HepG2 (cell line): Measurements from ENCODE around the gene TPM2. TPM values are rescaled to one million over a fixed set of nuclear protein-coding genes. Genes with fewer than 3 reads are reported as not detected.
A peak's percentile ranks its signal among the peaks of the same experiment; 100 is the strongest.

Experiments
- ATAC-seq: fragments of 200-7000 bp; cut with Tn5 transposase; 3 replicates; pipeline ENCODE4 v1.9.1; 2020; ENCODE audit warnings: mild to moderate bottlenecking, moderate library complexity
- BruUV-seq: library from RNA; stranded (reverse); fragments of 400-500 nt; replicated peaks from 2 replicates; lab custom pipeline; 2021; lab: Mats Ljungman, UMichigan
- CTCF ChIA-PET: fragments of 300-600 bp; formaldehyde crosslinking; extraction: SDS; loops from one replicate; lab custom pipeline; 2021; ENCODE audit warnings: low total read pairs, inconsistent platforms, low intra/inter-chr PET ratio; lab: Yijun Ruan, JAX
- POLR2A ChIA-PET: fragments of 350-600 bp; sonication (Branson Sonifier 250); formaldehyde crosslinking; loops from one replicate; lab custom pipeline; 2020; ENCODE audit warnings: antibody characterized with exemption, inconsistent platforms; lab: Yijun Ruan, JAX
- DNase-seq: peaks from one replicate; pipeline ENCODE4 v3.0.0-alpha.2; 2015; ENCODE audit warnings: low spot score
- FAIRE-seq: peaks from 3 replicates; lab custom pipeline; 2011; peaks lifted over from hg19 to GRCh38; lab: Jason Lieb, UNC
- H2AFZ ChIP-seq: one replicate; pipeline ENCODE4 v1.6.1; 2011; ENCODE audit warnings: low read length, inconsistent platforms
- H3K27ac ChIP-seq: fragments of 300-600 bp; 3 replicates; pipeline ENCODE4 v1.8.0; 2011; ENCODE audit warnings: mixed run types, mild to moderate bottlenecking, mixed read lengths, low read length, inconsistent platforms; ENCODE audit not compliant: insufficient read depth; ENCODE audit errors: extremely low read length
- H3K27me3 ChIP-seq, 2 experiments: fragments of 200-600 bp in 1 of 2; 2 replicates in 1 of 2; 3 replicates in 1 of 2; pipeline versions ENCODE4 v1.6.0 to v1.8.0; 2011; ENCODE audit warnings: low read length in 2 of 2, mild to moderate bottlenecking in 2 of 2, moderate library complexity in 2 of 2, inconsistent platforms in 1 of 2; ENCODE audit not compliant: insufficient read depth in 2 of 2, control insufficient read depth in 1 of 2
- H3K36me3 ChIP-seq, 2 experiments: fragments of 200-600 bp in 1 of 2; replicated peaks in 1 of 2; 2 replicates in 1 of 2; 3 replicates in 1 of 2; pipeline versions ENCODE4 v1.5.1 to v1.8.0; 2011; ENCODE audit warnings: low read length in 2 of 2, inconsistent platforms in 1 of 2; ENCODE audit not compliant: insufficient read depth in 2 of 2, control insufficient read depth in 1 of 2
- H3K4me1 ChIP-seq: 2 replicates; pipeline ENCODE4 v1.5.1; 2012; ENCODE audit warnings: low read length, inconsistent platforms; ENCODE audit not compliant: insufficient read depth
- H3K4me2 ChIP-seq: 2 replicates; pipeline ENCODE4 v1.6.0; 2011; ENCODE audit warnings: low read depth, low read length, inconsistent platforms
- H3K4me3 ChIP-seq, 3 experiments: fragments of 200-600 bp in 1 of 3; sonication (generic), shearing (Covaris generic) in 1 of 3; replicated peaks in 1 of 3; 2 replicates each; pipeline ENCODE4 v1.5.1; 2011 to 2016; ENCODE audit warnings: low read length in 3 of 3, inconsistent platforms in 2 of 3, low read depth in 2 of 3, mild to moderate bottlenecking in 2 of 3, control low read depth in 1 of 3, mixed read lengths in 1 of 3; ENCODE audit not compliant: insufficient read depth in 1 of 3
- H3K79me2 ChIP-seq: one replicate; pipeline ENCODE4 v1.6.1; 2011; ENCODE audit warnings: low read length, inconsistent platforms; ENCODE audit not compliant: insufficient read depth
- H3K9ac ChIP-seq: 2 replicates; pipeline ENCODE4 v1.6.0; 2011; ENCODE audit warnings: mild to moderate bottlenecking, low read depth, low read length, inconsistent platforms; ENCODE audit not compliant: insufficient read depth
- H3K9me3 ChIP-seq: 2 replicates; pipeline ENCODE4 v1.5.1; 2012; ENCODE audit warnings: mild to moderate bottlenecking, low read length
- H4K20me1 ChIP-seq: 2 replicates; pipeline ENCODE4 v1.6.0; 2011; ENCODE audit warnings: inconsistent platforms, mild to moderate bottlenecking, low read length, moderate library complexity; ENCODE audit not compliant: insufficient read depth
- CC2D1A ChIP-seq: sonication (generic); formaldehyde crosslinking; IDR thresholded peaks from 2 replicates; pipeline ENCODE4 v1.8.1; 2023; ENCODE audit warnings: mild to moderate bottlenecking, missing genetic modification reagents
- GATAD2A ChIP-seq: IDR thresholded peaks from 2 replicates; pipeline ENCODE4 v1.6.1; 2016
- GFI1 ChIP-seq: sonication (generic); formaldehyde crosslinking; IDR thresholded peaks from 2 replicates; pipeline ENCODE4 v1.5.0; 2020; ENCODE audit warnings: missing genetic modification reagents, mild to moderate bottlenecking, borderline replicate concordance
- HNF4A ChIP-seq: sonication (generic); formaldehyde crosslinking; IDR thresholded peaks from 2 replicates; pipeline ENCODE4 v1.4.0; 2020; ENCODE audit warnings: missing genetic modification reagents
- KAT2B ChIP-seq: fragments of 150-350 bp; IDR thresholded peaks from 2 replicates; pipeline ENCODE4 v1.6.1; 2014; ENCODE audit warnings: low read depth, low read length, borderline replicate concordance
- ZFP90 ChIP-seq: sonication (generic); formaldehyde crosslinking; IDR thresholded peaks from 2 replicates; pipeline ENCODE4 v1.8.0; 2022; ENCODE audit warnings: missing genetic modification reagents, mild to moderate bottlenecking, inconsistent platforms, borderline replicate concordance
- ZFY ChIP-seq: sonication (generic); formaldehyde crosslinking; IDR thresholded peaks from 2 replicates; pipeline ENCODE4 v1.4.0; 2020; ENCODE audit warnings: missing genetic modification reagents
- ZNF235 ChIP-seq: sonication (generic); formaldehyde crosslinking; IDR thresholded peaks from 2 replicates; pipeline ENCODE4 v1.8.1; 2023; ENCODE audit warnings: mild to moderate bottlenecking, missing genetic modification reagents, borderline replicate concordance
- ZNF572 ChIP-seq: sonication (generic); formaldehyde crosslinking; IDR thresholded peaks from 2 replicates; pipeline ENCODE4 v1.5.1; 2020; ENCODE audit warnings: mild to moderate bottlenecking, missing genetic modification reagents
- ZNF776 ChIP-seq: sonication (generic); formaldehyde crosslinking; IDR thresholded peaks from 2 replicates; pipeline ENCODE4 v1.4.0; 2020; ENCODE audit warnings: mild to moderate bottlenecking, missing genetic modification reagents
- WGBS: methylation state at CpG from one replicate; pipeline ENCODE4 v1.1.6; 2017; ENCODE audit warnings: low lambda C conversion rate; 5-methylcytosine and 5-hydroxymethylcytosine counted together
- in situ Hi-C: cut with HindIII; loops from 2 replicates; pipeline ENCODE4 v1.10.0; 2017; ENCODE audit warnings: low pct_unique_long_range_greater_than_20kb; ENCODE audit not compliant: extremely low pct_ligation_motif_present
- intact Hi-C: fragments of 100-400 bp; cut with micrococcal nuclease; formaldehyde crosslinking; loops from one replicate; pipeline ENCODE4 v1.10.0; 2022; ENCODE audit not compliant: unreplicated experiment
- polyA plus RNA-seq, 8 experiments: library from polyadenylated mRNA; depleted of rRNA in 3 of 8; stranded (reverse) in 7 of 8; unstranded in 1 of 8; fragments of >200 nt; fragmentation: Illumina TruSeq in 4 of 8; extraction: Trizol in 4 of 8; gene quantifications; 2 replicates each; pipeline versions ENCODE4 v1.2.1 to v1.2.3, GENCODE V29; 2011 to 2016; ENCODE audit warnings: low read depth in 4 of 8, missing spikeins in 1 of 8, mixed read lengths in 1 of 8; ENCODE audit not compliant: insufficient read depth in 1 of 8
- total RNA-seq, 5 experiments: library from RNA; depleted of rRNA; stranded (reverse); fragments of >200 nt; fragmentation: Illumina TruSeq; extraction: Trizol; gene quantifications; 2 replicates each; pipeline ENCODE4 v1.2.3, GENCODE V29; 2016; ENCODE audit warnings: low read depth in 1 of 5
- TF ChIP-seq, protein P1 (sequence below): sonication (generic); formaldehyde crosslinking; IDR thresholded peaks from 2 replicates; pipeline ENCODE4 v1.8.0; 2022; ENCODE audit warnings: mild to moderate bottlenecking, missing genetic modification reagents, moderate library complexity

The TPM2 gene
- total and polyA plus RNA-seq, 2 of the 13 experiments (the other 11 are each of a cell fraction or from before 2014, with no cell fraction given): 3.1 to 10.7 TPM

DNA sequence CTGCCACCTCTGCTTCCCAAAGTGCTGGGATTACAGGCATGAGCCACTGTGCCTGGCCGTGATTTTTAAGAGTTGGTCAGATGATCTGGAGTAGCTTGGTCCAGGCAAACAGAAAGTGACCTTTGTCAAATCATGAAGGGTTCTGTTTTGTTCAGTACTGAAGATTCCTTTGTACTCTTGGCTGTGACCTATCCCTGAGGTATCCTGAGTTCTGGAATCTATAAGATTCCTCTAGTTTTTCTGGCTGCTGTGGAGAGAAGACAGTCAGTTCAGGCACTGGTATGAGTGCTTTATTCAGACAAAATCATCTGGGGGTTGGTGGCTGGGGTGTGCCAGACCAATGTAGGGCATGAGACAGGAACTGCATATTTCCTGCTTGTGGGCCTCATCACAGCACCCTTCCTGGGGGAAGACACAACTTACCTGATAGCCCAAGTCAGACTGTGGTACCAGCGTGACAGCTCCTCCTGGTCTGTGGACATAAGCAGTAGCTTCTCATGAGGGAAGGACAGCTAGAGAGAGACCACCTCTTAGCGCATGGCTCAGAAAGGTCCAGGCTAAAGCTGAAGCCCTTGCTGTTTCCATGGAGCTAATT lies 27.9 kb downstream of the TPM2 start:
- FAIRE-seq: no peak
- Histone ChIP-seq H3K36me3 (peaks cover 8 to 10% of the 10 kb centered on the region in 2 experiments; a peak in 3 of 5 replicates), H3K79me2 (peaks cover 16% of the 10 kb centered on the region), H3K4me2 (peak overlapping the region; percentile 15; the same call in 1 of the 2 replicates), H3K27ac (peak overlapping the region; percentile 51), H3K4me3 (no peak overlapping the region; a peak in 1 of 6 replicates), H3K9me3 (no peaks in the 10 kb centered on the region), H3K27me3 (no peaks in the 10 kb centered on the region; a peak in 1 of 5 replicates), H2AFZ (no peak overlapping the region), H3K9ac (no peak overlapping the region), H3K4me1 (peaks cover 76% of the 10 kb centered on the region)
- DNase-seq: peak; percentile 42
- no TSS peak for BruUV-seq
- POLR2A ChIA-PET: interaction anchor here (1.0 to 6.3 kb wide), 10 partner anchors 8 to 153 kb away, joined by 3 to 68 read pairs (median 8); partner anchors contain the start of genes CREB3, GBA2, HINT2 and RGP1
- 59% methylated on average over 2 of the region's 3 CpGs for WGBS
- ATAC-seq: no peak
- in situ Hi-C loops: loop anchor here (5.0 kb wide), 1 partner anchor 35 kb away; no protein-coding TSS in a partner anchor
- intact Hi-C loops: loop anchor here (2.0 kb wide), 1 partner anchor 35 kb away; no protein-coding TSS in a partner anchor
- TF ChIP-seq ZNF572: no peak
- no peak for TF ChIP-seq ZNF776
- TF ChIP-seq GFI1 (CRISPR knock-in tag): peak; percentile 50; the same call in 1 of the 2 replicates
- TF ChIP-seq ZNF235 (CRISPR knock-in tag): peak; percentile 43; the same call in 1 of the 2 replicates
- TF ChIP-seq, protein P1, sequence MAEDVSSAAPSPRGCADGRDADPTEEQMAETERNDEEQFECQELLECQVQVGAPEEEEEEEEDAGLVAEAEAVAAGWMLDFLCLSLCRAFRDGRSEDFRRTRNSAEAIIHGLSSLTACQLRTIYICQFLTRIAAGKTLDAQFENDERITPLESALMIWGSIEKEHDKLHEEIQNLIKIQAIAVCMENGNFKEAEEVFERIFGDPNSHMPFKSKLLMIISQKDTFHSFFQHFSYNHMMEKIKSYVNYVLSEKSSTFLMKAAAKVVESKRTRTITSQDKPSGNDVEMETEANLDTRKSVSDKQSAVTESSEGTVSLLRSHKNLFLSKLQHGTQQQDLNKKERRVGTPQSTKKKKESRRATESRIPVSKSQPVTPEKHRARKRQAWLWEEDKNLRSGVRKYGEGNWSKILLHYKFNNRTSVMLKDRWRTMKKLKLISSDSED (CRISPR knock-in tag): no peak
- TF ChIP-seq KAT2B: no peak
- peak; percentile 22; the same call in 1 of the 2 replicates for TF ChIP-seq HNF4A
- TF ChIP-seq CC2D1A (CRISPR knock-in tag): no peak
- no peak for TF ChIP-seq GATAD2A
- no peak for TF ChIP-seq ZFP90
- TF ChIP-seq ZFY (CRISPR knock-in tag): 0 out of 2 replicates have a peak, but pooled peaks have one; percentile 20
- TF ChIP-seq, all 625 proteins: peak for 4
- no peaks in the 10 kb centered on the region for H4K20me1 ChIP-seq
- CTCF ChIA-PET: no interaction called here
